ENCODE results near the gene SLC5A12. TPM values are rescaled to one million over a fixed set of nuclear protein-coding genes. Genes with fewer than 3 reads are reported as not detected.

SLC5A12 gene
- polyA plus RNA-seq (ENCODE audit: low read depth in 6 of 6): not detected

GRCh38 chr11:26721948-26722475, at the start of gene SLC5A12:
Gene SLC5A12 (minus strand): TSS chr11:26722060. CDS start chr11:26721714, 346 bp downstream.
- DNase-seq (no peak), ATAC-seq (ENCODE audit: low read depth in 2 of 2) (no peak)
- Mint-ChIP-seq H3K4me1 (no peaks in the 10 kb centered on the region), H3K27ac (no peak within 1 kb of the TSS), H3K36me3 (no peaks in the 10 kb centered on the region), H3K27me3 (no peaks in the 10 kb centered on the region), H3K4me3 (no peak within 1 kb of the TSS), H3K9me3 (peaks cover 0 to 15% (median 1%) of the 10 kb centered on the region in 7 donors)

DNA sequence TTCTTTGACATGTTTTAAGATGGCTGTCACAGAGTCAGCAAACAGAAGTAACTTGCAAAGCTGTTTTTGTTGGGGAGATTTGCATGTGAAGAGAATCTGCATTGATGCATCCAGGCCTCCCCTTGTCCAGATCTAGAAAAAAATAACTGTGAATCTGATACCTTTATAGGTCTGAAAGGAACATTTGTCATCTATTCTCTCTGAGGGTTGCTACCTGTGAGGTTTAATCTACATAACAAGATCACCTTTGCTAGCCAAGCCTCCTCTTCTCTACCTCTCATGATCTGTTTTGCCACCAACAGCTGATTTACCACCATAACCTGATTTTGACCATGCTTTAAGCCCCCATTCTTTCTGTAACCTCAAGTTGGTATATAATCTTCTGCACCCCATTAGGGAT, 47.2 kb upstream of the SLC5A12 start:
- Mint-ChIP-seq H3K4me3 (no peak overlapping the region), H3K27ac (no peak overlapping the region), H3K9me3 (peaks cover 0 to 3% (median 0%) of the 10 kb centered on the region in 7 donors), H3K27me3 (no peaks in the 10 kb centered on the region), H3K4me1 (no peaks in the 10 kb centered on the region), H3K36me3 (no peaks in the 10 kb centered on the region)
- ATAC-seq (ENCODE audit: low read depth in 2 of 2) (no peak), DNase-seq (no peak)

DNA sequence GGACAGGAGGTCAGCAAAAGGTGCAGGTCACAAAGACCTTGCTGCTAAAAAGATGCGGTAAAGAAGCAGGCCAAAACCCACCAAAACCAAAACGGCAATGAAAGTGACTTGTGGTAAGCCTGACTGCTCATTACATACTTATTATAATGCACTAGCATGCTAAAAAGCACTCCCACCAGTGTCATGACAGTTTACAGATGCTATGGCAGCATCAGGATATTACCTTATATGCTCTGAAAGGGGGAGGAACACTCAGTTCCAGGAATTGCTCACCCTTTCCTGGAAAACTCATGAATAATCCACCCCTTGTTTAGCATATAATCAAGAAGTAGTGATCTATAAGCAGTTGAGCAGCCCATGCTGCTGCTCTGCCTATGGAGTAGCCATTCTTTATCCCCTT, 45.2 kb upstream of the SLC5A12 start:
- DNase-seq (no peak), ATAC-seq (ENCODE audit: low read depth in 2 of 2) (no peak)
- Mint-ChIP-seq H3K4me3 (no peak overlapping the region), H3K27ac (no peak overlapping the region), H3K27me3 (no peaks in the 10 kb centered on the region), H3K36me3 (no peaks in the 10 kb centered on the region), H3K4me1 (no peaks in the 10 kb centered on the region), H3K9me3 (peaks cover 0 to 3% (median 0%) of the 10 kb centered on the region in 7 donors)

- H3K36me3 Mint-ChIP-seq: no peaks in the 10 kb centered on the region
- no peak overlapping the region for H3K27ac Mint-ChIP-seq
- H3K9me3 Mint-ChIP-seq: peaks cover 0 to 3% (median 0%) of the 10 kb centered on the region in 7 donors
- no peak for ATAC-seq (ENCODE audit: low read depth in 2 of 2)
- no peaks in the 10 kb centered on the region for H3K27me3 Mint-ChIP-seq
- H3K4me1 Mint-ChIP-seq: no peaks in the 10 kb centered on the region
- DNase-seq: no peak
- H3K4me3 Mint-ChIP-seq: no peak overlapping the region
Measured at GRCh38 chr11:26765323-26765722, 43.5 kb upstream of the SLC5A12 start.

DNA sequence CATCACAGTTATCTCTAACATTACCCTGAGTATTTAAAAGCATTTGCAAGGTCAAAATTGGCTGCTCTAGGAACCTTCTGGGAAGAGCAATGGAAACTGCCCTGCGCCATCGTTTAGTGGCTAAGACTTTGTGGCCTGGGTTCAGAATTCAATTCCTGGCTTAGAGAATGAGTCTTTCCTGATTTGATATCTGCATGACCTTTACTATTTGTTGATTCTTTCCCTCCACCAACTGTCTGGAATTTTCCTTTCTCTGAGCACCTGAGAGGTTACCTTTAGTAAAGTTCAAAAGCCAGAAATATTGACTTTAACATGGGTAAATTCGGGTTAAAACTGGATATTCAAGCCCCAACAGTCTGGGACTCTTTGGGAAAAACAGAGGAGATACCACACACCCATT, 43.0 kb upstream of the SLC5A12 start:
- DNase-seq (no peak), ATAC-seq (ENCODE audit: low read depth in 2 of 2) (no peak)
- Mint-ChIP-seq H3K4me1 (no peaks in the 10 kb centered on the region), H3K4me3 (no peak overlapping the region), H3K27me3 (no peaks in the 10 kb centered on the region), H3K27ac (no peak overlapping the region), H3K9me3 (peaks cover 0 to 3% (median 0%) of the 10 kb centered on the region in 7 donors), H3K36me3 (no peaks in the 10 kb centered on the region)

DNA sequence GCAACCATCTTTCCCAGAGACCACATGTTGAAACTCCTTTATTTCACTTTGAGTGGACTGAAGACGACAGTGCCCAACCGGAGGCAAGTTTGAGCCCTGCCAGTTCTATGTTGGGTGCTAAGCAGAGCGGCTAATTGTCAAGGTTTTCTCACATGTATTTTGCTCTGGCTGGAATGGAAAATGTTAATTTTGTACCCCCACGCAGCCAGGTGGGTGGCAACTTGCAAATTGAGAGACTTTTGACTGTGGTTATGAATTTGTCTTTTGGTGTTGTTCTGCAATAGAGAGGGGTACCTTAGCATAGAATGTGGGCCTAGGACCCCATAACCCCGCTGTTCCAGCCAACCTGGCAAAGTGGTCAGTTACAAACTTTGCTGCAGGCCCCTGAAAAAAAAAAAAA, 42.5 kb upstream of the SLC5A12 start:
- DNase-seq (no peak), ATAC-seq (ENCODE audit: low read depth in 2 of 2) (no peak)
- no peaks in the 10 kb centered on the region for H3K36me3 Mint-ChIP-seq
- no peaks in the 10 kb centered on the region for H3K4me1 Mint-ChIP-seq
- no peak overlapping the region for H3K4me3 Mint-ChIP-seq
- peaks cover 0 to 3% (median 0%) of the 10 kb centered on the region in 7 donors for H3K9me3 Mint-ChIP-seq
- peak overlapping the region in 1 of 6 donors; percentile 46 for H3K27ac Mint-ChIP-seq
- H3K27me3 Mint-ChIP-seq: no peaks in the 10 kb centered on the region

GRCh38 chr11:26762089-26762488, 40.2 kb upstream of the SLC5A12 start:
- Mint-ChIP-seq H3K4me1 (no peaks in the 10 kb centered on the region), H3K36me3 (no peaks in the 10 kb centered on the region), H3K4me3 (no peak overlapping the region), H3K27ac (no peak overlapping the region), H3K9me3 (peaks cover 0 to under 1% (median 0%) of the 10 kb centered on the region in 7 donors), H3K27me3 (no peaks in the 10 kb centered on the region)
- ATAC-seq (ENCODE audit: low read depth in 2 of 2) (no peak), DNase-seq (no peak)

- DNase-seq (no peak), ATAC-seq (ENCODE audit: low read depth in 2 of 2) (no peak)
- Mint-ChIP-seq H3K27me3 (no peaks in the 10 kb centered on the region), H3K27ac (no peak overlapping the region), H3K4me3 (no peak overlapping the region), H3K9me3 (peaks cover 0 to 3% (median 0%) of the 10 kb centered on the region in 7 donors), H3K4me1 (no peaks in the 10 kb centered on the region), H3K36me3 (no peaks in the 10 kb centered on the region)
Measured at GRCh38 chr11:26761361-26761809, 39.5 kb upstream of the SLC5A12 start.

DNA sequence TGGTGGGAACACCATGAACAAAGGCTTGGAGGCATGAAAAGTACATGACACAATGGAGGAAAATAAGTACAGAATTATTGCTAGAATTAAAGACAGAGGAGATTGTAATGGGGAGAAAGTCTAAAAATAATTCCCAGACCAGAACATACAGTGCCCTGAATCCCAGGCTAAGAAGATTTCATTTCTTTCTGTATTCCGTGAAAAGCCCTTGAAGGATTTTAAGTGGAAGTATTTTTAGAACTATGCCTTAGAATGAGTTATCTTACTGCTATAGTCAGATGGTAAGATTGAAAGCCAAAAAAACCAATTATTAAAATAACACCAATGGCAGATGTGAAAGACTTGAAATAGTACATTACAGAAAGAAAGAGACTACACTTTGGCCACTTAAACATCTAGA, 36.1 kb upstream of the SLC5A12 start:
- DNase-seq (no peak), ATAC-seq (ENCODE audit: low read depth in 2 of 2) (no peak)
- Mint-ChIP-seq H3K4me1 (no peaks in the 10 kb centered on the region), H3K27ac (no peak overlapping the region), H3K4me3 (no peak overlapping the region), H3K9me3 (peaks cover 0 to 3% (median 0%) of the 10 kb centered on the region in 7 donors), H3K27me3 (no peaks in the 10 kb centered on the region), H3K36me3 (no peaks in the 10 kb centered on the region)

DNA sequence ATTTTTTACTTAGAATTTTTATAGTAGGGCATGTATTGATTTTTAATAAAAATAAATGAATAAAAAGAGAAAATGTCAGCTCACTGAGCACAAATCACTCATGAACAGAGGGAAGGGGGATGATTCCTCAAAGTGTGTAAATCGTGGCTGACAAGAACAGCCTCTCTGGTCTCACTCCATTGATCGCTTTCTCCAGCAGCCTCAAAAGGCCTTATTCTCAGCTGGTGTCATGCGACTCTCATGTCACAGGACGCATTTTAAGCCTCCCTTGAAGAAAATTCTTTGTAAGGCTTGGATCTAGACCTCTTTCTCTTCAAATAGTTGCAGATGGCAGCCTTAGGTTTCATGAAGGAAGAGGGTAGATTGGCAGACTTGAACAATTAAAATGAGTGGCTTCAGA, 33.9 kb upstream of the SLC5A12 start:
- no peak for ATAC-seq (ENCODE audit: low read depth in 2 of 2)
- Mint-ChIP-seq H3K9me3 (peaks cover 0 to 3% (median 0%) of the 10 kb centered on the region in 7 donors), H3K36me3 (no peaks in the 10 kb centered on the region)

GRCh38 chr11:26753723-26754504, 32.1 kb upstream of the SLC5A12 start:
- no peaks in the 10 kb centered on the region for H3K4me1 Mint-ChIP-seq
- H3K9me3 Mint-ChIP-seq: peaks cover 0 to 3% (median 0%) of the 10 kb centered on the region in 7 donors
- DNase-seq (no peak), ATAC-seq (ENCODE audit: low read depth in 2 of 2) (no peak)
- H3K4me3 Mint-ChIP-seq: no peak overlapping the region
- H3K36me3 Mint-ChIP-seq: no peaks in the 10 kb centered on the region
- no peak overlapping the region for H3K27ac Mint-ChIP-seq
- H3K27me3 Mint-ChIP-seq: peaks cover 0 to 10% (median 5%) of the 10 kb centered on the region in 3 donors

More for the DNA sequence above, 33.9 kb upstream of the SLC5A12 start:
- H3K27me3 Mint-ChIP-seq: peaks cover 0 to 10% (median 0%) of the 10 kb centered on the region in 3 donors
- no peak overlapping the region for H3K4me3 Mint-ChIP-seq
- H3K4me1 Mint-ChIP-seq: no peaks in the 10 kb centered on the region
- DNase-seq: no peak
- H3K27ac Mint-ChIP-seq: no peak overlapping the region

DNA sequence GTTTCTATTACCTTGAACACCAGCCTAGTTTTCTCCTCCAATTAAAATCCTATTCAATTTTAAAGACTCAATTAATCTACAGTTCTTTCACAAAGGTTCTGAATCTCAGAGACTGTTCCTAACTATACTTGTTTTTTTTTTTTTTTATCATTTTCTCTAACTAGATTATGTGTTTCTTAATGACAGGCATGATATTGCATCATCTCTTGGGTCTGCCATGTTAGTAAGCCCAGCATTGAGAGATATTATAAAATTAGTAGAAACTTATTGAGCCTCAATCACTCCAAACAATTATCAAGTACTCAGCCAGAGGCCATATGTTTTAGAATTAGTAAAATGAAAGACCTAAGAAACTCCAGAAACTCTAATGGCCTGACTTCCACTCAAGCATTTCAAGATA, 28.1 kb upstream of the SLC5A12 start:
- no peaks in the 10 kb centered on the region for H3K36me3 Mint-ChIP-seq
- H3K27ac Mint-ChIP-seq: no peak overlapping the region
- peaks cover 0 to 10% (median 5%) of the 10 kb centered on the region in 3 donors for H3K27me3 Mint-ChIP-seq
- H3K4me3 Mint-ChIP-seq: no peak overlapping the region
- no peak for ATAC-seq (ENCODE audit: low read depth in 2 of 2)
- no peak for DNase-seq
- H3K4me1 Mint-ChIP-seq: no peaks in the 10 kb centered on the region
- H3K9me3 Mint-ChIP-seq: no peaks in the 10 kb centered on the region

- Mint-ChIP-seq H3K4me1 (no peaks in the 10 kb centered on the region), H3K9me3 (peaks cover 0 to 5% (median 0%) of the 10 kb centered on the region in 7 donors), H3K36me3 (no peaks in the 10 kb centered on the region), H3K27ac (no peak overlapping the region), H3K4me3 (no peak overlapping the region), H3K27me3 (no peaks in the 10 kb centered on the region)
- no peak for DNase-seq
- ATAC-seq (ENCODE audit: low read depth in 2 of 2): no peak
Measured at GRCh38 chr11:26743622-26744021, 21.8 kb upstream of the SLC5A12 start.

GRCh38 chr11:26742966-26743365, 21.1 kb upstream of the SLC5A12 start:
- Mint-ChIP-seq H3K27me3 (no peaks in the 10 kb centered on the region), H3K27ac (no peak overlapping the region), H3K4me3 (no peak overlapping the region), H3K4me1 (no peaks in the 10 kb centered on the region), H3K9me3 (peaks cover 0 to 5% (median 0%) of the 10 kb centered on the region in 7 donors), H3K36me3 (no peaks in the 10 kb centered on the region)
- no peak for ATAC-seq (ENCODE audit: low read depth in 2 of 2)
- DNase-seq: no peak
